SHP77 (cell line): ENCODE data around the gene TKFC.

ENCODE experiments used
- DNase-seq, 2 experiments: peaks; one replicate each; lab custom pipeline; 2025; lab: John Stamatoyannopoulos, UW

TKFC gene

GRCh38 chr11:61332797-61333549 lies at the start of gene TKFC, which contains the start of gene DDB1:
TKFC (plus strand) TSS chr11:61333228; CDS start chr11:61334729, 1,501 bp downstream.
DDB1 (minus strand) TSS chr11:61333105; CDS start chr11:61332968, 137 bp downstream.
- DNase-seq = peak; percentile 87 to 94

- no peak for DNase-seq
Observed at GRCh38 chr11:61283613-61284012, 49.4 kb upstream of the TKFC start.

GRCh38 chr11:61287338-61287977 lies 45.6 kb upstream of the TKFC start:
- DNase-seq = no peak

GRCh38 chr11:61290905-61291690 lies 41.9 kb upstream of the TKFC start:
- no peak for DNase-seq

GRCh38 chr11:61292356-61292755 lies 40.7 kb upstream of the TKFC start:
- DNase-seq = no peak

GRCh38 chr11:61293867-61294716 lies 38.9 kb upstream of the TKFC start:
- no peak for DNase-seq

- DNase-seq = peak; percentile 23 to 61
Observed at GRCh38 chr11:61294717-61295595, 38.1 kb upstream of the TKFC start, which contains the start of gene VWCE. VWCE (minus strand) TSS chr11:61295316; CDS start chr11:61295037, 279 bp downstream.

GRCh38 chr11:61295596-61295926 lies 37.5 kb upstream of the TKFC start:
- no peak for DNase-seq

GRCh38 chr11:61297341-61297740 lies 35.7 kb upstream of the TKFC start:
- no peak for DNase-seq

GRCh38 chr11:61297746-61298145 lies 35.3 kb upstream of the TKFC start:
- DNase-seq = no peak

- no peak for DNase-seq
Observed at GRCh38 chr11:61298663-61299244, 34.3 kb upstream of the TKFC start.

GRCh38 chr11:61302550-61302949 lies 30.5 kb upstream of the TKFC start:
- DNase-seq = no peak

GRCh38 chr11:61303725-61304124 lies 29.3 kb upstream of the TKFC start:
- DNase-seq = no peak

GRCh38 chr11:61305417-61305816 lies 27.6 kb upstream of the TKFC start:
- DNase-seq = no peak

GRCh38 chr11:61306221-61306620 lies 26.8 kb upstream of the TKFC start:
- no peak for DNase-seq

- no peak for DNase-seq
Observed at GRCh38 chr11:61307354-61307753, 25.7 kb upstream of the TKFC start.

- DNase-seq = no peak
Observed at GRCh38 chr11:61309141-61309540, 23.9 kb upstream of the TKFC start.

GRCh38 chr11:61309739-61310138 lies 23.3 kb upstream of the TKFC start:
- DNase-seq = no peak

GRCh38 chr11:61310749-61311148 lies 22.3 kb upstream of the TKFC start:
- no peak for DNase-seq

GRCh38 chr11:61315260-61315659 lies 17.8 kb upstream of the TKFC start:
- no peak for DNase-seq
